WTC11 (cell line): Measurements from ENCODE around the gene FUT8. TPM values are rescaled to one million over a fixed set of nuclear protein-coding genes. Genes with fewer than 3 reads are reported as not detected.

ENCODE experiments used
- ATAC-seq: fragments of 200-7000 bp; cut with Tn5 transposase; 2 replicates; pipeline ENCODE4 v1.10.0; 2021; ENCODE audit warnings: mild to moderate bottlenecking, moderate library complexity
- CTCF ChIA-PET: fragments of 300-600 bp; sonication (Branson Sonifier 250); formaldehyde crosslinking; loops from one replicate; lab custom pipeline; 2021; ENCODE audit warnings: antibody characterized with exemption; lab: Charles Lee
- POLR2A ChIA-PET: fragments of 350-600 bp; sonication (Branson Sonifier 250); formaldehyde crosslinking; loops from one replicate; lab custom pipeline; 2021; ENCODE audit warnings: antibody characterized with exemption; lab: Charles Lee
- DNase-seq: peaks from one replicate; pipeline ENCODE4 v3.0.0; 2021; ENCODE audit warnings: low spot score
- H3K27ac Mint-ChIP-seq: 2 replicates; pipeline ENCODE4 v1.8.0; 2021; ENCODE audit warnings: mixed read lengths
- H3K27me3 Mint-ChIP-seq: 2 replicates; pipeline ENCODE4 v1.8.0; 2021; ENCODE audit warnings: low read depth, mild to moderate bottlenecking, moderate library complexity, mixed read lengths
- H3K36me3 Mint-ChIP-seq: 2 replicates; pipeline ENCODE4 v1.8.0; 2021; ENCODE audit warnings: mixed read lengths
- H3K4me1 Mint-ChIP-seq: 2 replicates; pipeline ENCODE4 v1.8.0; 2022; ENCODE audit warnings: mixed read lengths
- H3K4me3 Mint-ChIP-seq: 2 replicates; pipeline ENCODE4 v1.8.0; 2021; ENCODE audit warnings: mild to moderate bottlenecking, moderate library complexity, mixed read lengths
- H3K9me3 Mint-ChIP-seq: 2 replicates; pipeline ENCODE4 v1.8.0; 2021; ENCODE audit warnings: mixed read lengths
- ATF1 ChIP-seq: sonication (generic); formaldehyde crosslinking; IDR thresholded peaks from 2 replicates; pipeline ENCODE4 v1.8.1; 2023; ENCODE audit warnings: mild to moderate bottlenecking, moderate library complexity, missing genetic modification reagents
- CREB1 ChIP-seq: sonication (generic); formaldehyde crosslinking; IDR thresholded peaks from 2 replicates; pipeline ENCODE4 v1.8.0; 2023; ENCODE audit warnings: mild to moderate bottlenecking, missing genetic modification reagents
- CTCF ChIP-seq: fragments of 200-600 bp; IDR thresholded peaks from 2 replicates; pipeline ENCODE4 v1.8.0; 2022; ENCODE audit warnings: antibody characterized with exemption
- FOXP1 ChIP-seq: sonication (generic); formaldehyde crosslinking; IDR thresholded peaks from 2 replicates; pipeline ENCODE4 v1.8.0; 2022; ENCODE audit warnings: missing genetic modification reagents, mild to moderate bottlenecking, moderate library complexity, borderline replicate concordance
- GTF2I ChIP-seq: fragments of 250-450 bp; sonication (Bioruptor Pico); conservative IDR thresholded peaks from 2 replicates; pipeline ENCODE4 v1.4.0; 2021; ENCODE audit warnings: mild to moderate bottlenecking
- KAT7 ChIP-seq: sonication (generic); formaldehyde crosslinking; IDR thresholded peaks from 2 replicates; pipeline ENCODE4 v1.8.1; 2023; ENCODE audit warnings: missing genetic modification reagents, mild to moderate bottlenecking, borderline replicate concordance
- MLX ChIP-seq: sonication (generic); formaldehyde crosslinking; IDR thresholded peaks from 2 replicates; pipeline ENCODE4 v1.8.1; 2023; ENCODE audit warnings: mild to moderate bottlenecking, missing genetic modification reagents, moderate library complexity
- NFE2L1 ChIP-seq: sonication (generic); formaldehyde crosslinking; IDR thresholded peaks from 2 replicates; pipeline ENCODE4 v1.8.1; 2023; ENCODE audit warnings: missing genetic modification reagents
- PRDM15 ChIP-seq: sonication (generic); formaldehyde crosslinking; IDR thresholded peaks from 2 replicates; pipeline ENCODE4 v1.8.0; 2022; ENCODE audit warnings: missing genetic modification reagents
- SP1 ChIP-seq: sonication (generic); formaldehyde crosslinking; conservative IDR thresholded peaks from 2 replicates; pipeline ENCODE4 v1.8.1; 2022; ENCODE audit warnings: missing genetic modification reagents
- TP53 ChIP-seq: sonication (generic); formaldehyde crosslinking; IDR thresholded peaks from 2 replicates; pipeline ENCODE4 v1.8.1; 2023; ENCODE audit warnings: mild to moderate bottlenecking, missing genetic modification reagents
- ZNF281 ChIP-seq: sonication (generic); formaldehyde crosslinking; IDR thresholded peaks from 2 replicates; pipeline ENCODE4 v1.8.0; 2023; ENCODE audit warnings: mild to moderate bottlenecking, missing genetic modification reagents
- ZNF396 ChIP-seq: fragments of 250-450 bp; sonication (Bioruptor Pico); IDR thresholded peaks from 2 replicates; pipeline ENCODE4 v1.8.0; 2021; ENCODE audit warnings: mild to moderate bottlenecking, moderate library complexity, borderline replicate concordance
- ZNF532 ChIP-seq: fragments of 250-450 bp; sonication (Bioruptor Pico); IDR thresholded peaks from 2 replicates; pipeline ENCODE4 v1.9.0; 2021; ENCODE audit warnings: mild to moderate bottlenecking, borderline replicate concordance
- ZSCAN18 ChIP-seq: fragments of 250-450 bp; sonication (Bioruptor Pico); IDR thresholded peaks from 2 replicates; pipeline ENCODE4 v2.1.2; 2022; ENCODE audit warnings: mild to moderate bottlenecking, moderate library complexity
- total RNA-seq: library from RNA; stranded (reverse); gene quantifications from 3 replicates; pipeline ENCODE4 v1.2.3, GENCODE V29; 2021
- TF ChIP-seq, protein P1 (sequence below): sonication (generic); formaldehyde crosslinking; IDR thresholded peaks from 2 replicates; pipeline ENCODE4 v1.8.1; 2022; ENCODE audit warnings: missing genetic modification reagents, borderline replicate concordance

The FUT8 gene
- total RNA-seq, 1 experiment from 2014 or later, result 37.9 TPM

DNA sequence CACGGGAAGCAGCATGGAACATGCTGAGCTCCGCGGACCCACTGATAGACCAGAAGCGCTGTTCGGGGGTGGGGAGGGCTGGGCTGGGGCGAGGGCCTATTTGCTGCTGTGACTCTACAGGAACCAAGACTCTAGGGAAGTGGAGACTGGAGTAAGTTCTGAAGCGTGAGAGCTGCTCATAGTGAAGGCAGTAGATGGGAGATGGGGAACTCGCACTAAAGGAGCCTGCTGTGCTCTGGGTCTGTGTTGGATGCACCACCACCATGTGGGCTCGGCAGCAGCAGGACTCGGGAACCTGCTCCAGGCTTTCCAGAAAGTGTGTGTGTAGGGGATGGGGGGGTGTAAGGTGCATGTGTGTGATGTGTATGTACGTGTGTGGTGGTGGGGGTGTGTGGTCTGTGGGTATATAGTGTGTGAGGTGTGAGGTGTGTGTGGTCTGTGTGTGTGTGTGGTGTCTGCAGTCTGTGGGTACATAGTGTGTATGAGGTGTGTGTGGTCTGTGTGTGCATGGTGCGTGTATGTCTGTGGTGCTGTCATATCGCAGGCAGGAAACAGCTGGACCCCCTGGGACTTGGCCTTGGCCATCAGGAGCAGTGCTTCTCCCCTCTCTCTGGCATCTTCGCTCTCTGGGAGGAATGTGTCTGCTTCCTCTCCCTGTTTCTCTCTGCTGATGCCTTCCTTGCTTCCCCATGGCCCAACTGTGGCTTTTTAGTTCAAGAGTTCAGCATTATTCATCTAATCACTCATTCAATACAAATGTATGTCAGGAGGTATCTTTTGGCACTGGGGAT lies 378.9 kb downstream of the FUT8 start (continued):
- TF ChIP-seq ZNF281 (CRISPR knock-in tag) (no peak), GTF2I (no peak), TP53 (no peak)

DNA sequence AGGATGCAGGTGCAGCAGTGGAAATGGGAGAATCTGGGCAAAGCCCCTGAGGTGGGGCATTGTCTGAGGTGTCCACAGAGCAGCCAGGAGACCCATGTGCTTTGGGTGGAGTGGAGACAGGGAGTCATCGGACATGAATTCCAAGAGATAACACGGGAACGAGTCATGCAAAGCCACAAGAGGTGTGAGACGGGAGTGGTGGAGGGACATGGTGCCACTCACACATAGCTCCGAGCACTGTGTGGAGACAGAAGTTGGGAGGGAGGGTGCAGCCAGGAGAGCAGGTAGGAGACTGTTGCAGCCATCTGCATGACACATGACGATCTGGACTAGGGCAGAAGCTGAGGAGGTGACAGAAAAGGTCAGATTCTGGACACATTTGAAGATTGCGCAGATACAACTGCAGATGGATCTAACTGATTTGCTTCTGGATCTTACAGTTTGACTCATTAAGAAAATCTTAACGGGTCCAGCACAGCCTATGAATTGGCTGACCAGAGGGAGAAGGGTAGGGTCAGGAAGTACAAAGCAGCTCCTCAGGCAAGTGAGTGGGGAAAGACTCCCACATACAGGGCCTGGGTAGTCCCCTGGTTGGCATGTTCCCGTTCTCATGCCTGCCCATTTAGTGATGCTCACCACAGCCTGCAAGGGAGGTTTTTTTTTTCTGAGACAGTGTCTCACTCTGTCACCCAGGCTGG lies 379.8 kb downstream of the FUT8 start:
- no peaks in the 10 kb centered on the region for H3K36me3 Mint-ChIP-seq
- no peak for DNase-seq
- no peaks in the 10 kb centered on the region for H3K9me3 Mint-ChIP-seq
- H3K27ac Mint-ChIP-seq, result no peak overlapping the region
- ChIA-PET POLR2A (no interaction called here), CTCF (interaction anchor here (1.5 kb wide), 1 partner anchor 32 kb away, joined by 4 read pairs; no protein-coding TSS in a partner anchor)
- ATAC-seq, result no peak
- no peaks in the 10 kb centered on the region for H3K27me3 Mint-ChIP-seq
- H3K4me3 Mint-ChIP-seq, result no peak overlapping the region
- no peaks in the 10 kb centered on the region for H3K4me1 Mint-ChIP-seq
- no peak for TF ChIP-seq FOXP1 (CRISPR knock-in tag)
- TF ChIP-seq SP1 (CRISPR knock-in tag), result no peak
- TF ChIP-seq ZSCAN18 (CRISPR knock-in tag), result no peak
- TF ChIP-seq ATF1 (CRISPR knock-in tag), result no peak
- TF ChIP-seq CTCF, result no peak
- TF ChIP-seq, protein P1, sequence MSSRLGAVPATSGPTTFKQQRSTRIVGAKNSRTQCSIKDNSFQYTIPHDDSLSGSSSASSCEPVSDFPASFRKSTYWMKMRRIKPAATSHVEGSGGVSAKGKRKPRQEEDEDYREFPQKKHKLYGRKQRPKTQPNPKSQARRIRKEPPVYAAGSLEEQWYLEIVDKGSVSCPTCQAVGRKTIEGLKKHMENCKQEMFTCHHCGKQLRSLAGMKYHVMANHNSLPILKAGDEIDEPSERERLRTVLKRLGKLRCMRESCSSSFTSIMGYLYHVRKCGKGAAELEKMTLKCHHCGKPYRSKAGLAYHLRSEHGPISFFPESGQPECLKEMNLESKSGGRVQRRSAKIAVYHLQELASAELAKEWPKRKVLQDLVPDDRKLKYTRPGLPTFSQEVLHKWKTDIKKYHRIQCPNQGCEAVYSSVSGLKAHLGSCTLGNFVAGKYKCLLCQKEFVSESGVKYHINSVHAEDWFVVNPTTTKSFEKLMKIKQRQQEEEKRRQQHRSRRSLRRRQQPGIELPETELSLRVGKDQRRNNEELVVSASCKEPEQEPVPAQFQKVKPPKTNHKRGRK (CRISPR knock-in tag), result no peak
- no peak for TF ChIP-seq MLX
- TF ChIP-seq KAT7, result no peak
- TF ChIP-seq ZNF396 (CRISPR knock-in tag), result no peak
- TF ChIP-seq ZNF532 (CRISPR knock-in tag), result no peak
- TF ChIP-seq CREB1, result no peak
- TF ChIP-seq PRDM15 (CRISPR knock-in tag), result no peak
- no peak for TF ChIP-seq NFE2L1 (CRISPR knock-in tag)
